ENCODE data around the gene CD2.

GRCh38 chr1:116795482-116795829 is 41.2 kb downstream of the CD2 start:
- TF ChIP-seq POLR2A (IDR thresholded peaks at IDR 0.05) (no peak), CTCF (IDR thresholded peaks at IDR 0.05) (no peak)

Measured in uterus (tissue), 2 donors.